Activated CD8-positive, alpha-beta T cell treated with anti-CD3 and anti-CD28 coated beads for 36 hours (primary cell): ENCODE results near the gene ITGBL1. TPM values are rescaled to one million over a fixed set of nuclear protein-coding genes. Genes with fewer than 3 reads are reported as not detected.
A peak's percentile ranks its signal among the peaks of the same experiment; 100 is the strongest.

Experiments used
- ATAC-seq: fragments of 200-7000 bp; cut with Tn5 transposase; one replicate; pipeline ENCODE4 v1.10.0; 2021; ENCODE audit warnings: mild to moderate bottlenecking, moderate library complexity
- CTCF ChIA-PET: fragments of 350-600 bp; sonication (Branson Sonifier 250); formaldehyde crosslinking; loops from one replicate; lab custom pipeline; 2021; ENCODE audit warnings: antibody characterized with exemption; lab: Charles Lee
- POLR2A ChIA-PET: fragments of 350-600 bp; sonication (Branson Sonifier 250); formaldehyde crosslinking; loops from one replicate; lab custom pipeline; 2021; ENCODE audit warnings: antibody characterized with exemption; lab: Charles Lee
- DNase-seq: peaks from one replicate; pipeline ENCODE4 v3.0.0-alpha.2; 2020
- H3K27ac Mint-ChIP-seq: one replicate; pipeline ENCODE4 v1.8.0; 2021; ENCODE audit warnings: mild to moderate bottlenecking, mixed read lengths
- H3K27me3 Mint-ChIP-seq: one replicate; pipeline ENCODE4 v1.8.0; 2021; ENCODE audit warnings: mixed read lengths
- H3K36me3 Mint-ChIP-seq: one replicate; pipeline ENCODE4 v1.8.0; 2021; ENCODE audit warnings: low read depth, mixed read lengths
- H3K4me1 Mint-ChIP-seq: one replicate; pipeline ENCODE4 v1.8.0; 2021; ENCODE audit warnings: low read depth, mixed read lengths
- H3K4me3 Mint-ChIP-seq: one replicate; pipeline ENCODE4 v1.8.0; 2021; ENCODE audit warnings: mild to moderate bottlenecking, moderate library complexity, mixed read lengths
- H3K9me3 Mint-ChIP-seq: one replicate; pipeline ENCODE4 v1.8.0; 2021; ENCODE audit warnings: mixed read lengths
- CTCF ChIP-seq: fragments of 200-600 bp; IDR thresholded peaks from one replicate; pipeline ENCODE4 v1.8.0; 2022; ENCODE audit warnings: antibody characterized with exemption, mild to moderate bottlenecking
- intact Hi-C: fragments of 100-400 bp; cut with micrococcal nuclease; formaldehyde crosslinking; loops from one replicate; pipeline ENCODE4 v1.10.0; 2022
- total RNA-seq, 2 experiments: library from RNA; stranded (reverse); gene quantifications; one replicate each; pipeline ENCODE4 v1.2.3, GENCODE V29; 2021

ITGBL1 gene
- total RNA-seq, 2 experiments from 2014 or later, result not detected

DNA sequence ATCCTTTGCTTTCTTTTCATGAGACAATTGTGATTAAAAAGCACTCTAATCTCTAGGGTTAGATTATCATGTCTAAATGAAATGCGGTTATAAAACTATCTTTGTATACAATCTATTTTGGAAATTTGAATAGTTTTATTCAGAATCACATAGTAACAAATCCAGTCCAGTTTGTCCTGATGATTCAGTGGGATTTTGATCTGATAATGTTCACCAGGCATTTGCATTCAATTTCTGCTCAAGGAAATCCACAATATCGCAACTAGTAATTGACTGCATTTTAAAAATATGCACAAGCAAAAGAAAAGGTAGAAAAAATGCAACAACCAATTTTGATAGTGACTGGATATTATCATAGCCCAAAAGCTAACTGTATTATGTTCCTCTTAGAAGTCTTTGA is 63.8 kb downstream of the ITGBL1 start:
- POLR2A ChIA-PET, result no interaction called here
- Mint-ChIP-seq H3K4me3 (no peak overlapping the region), H3K27ac (no peak overlapping the region), H3K9me3 (no peaks in the 10 kb centered on the region), H3K36me3 (no peaks in the 10 kb centered on the region), H3K27me3 (peaks cover 2% of the 10 kb centered on the region), H3K4me1 (peaks cover 18% of the 10 kb centered on the region)
- no peak for TF ChIP-seq CTCF
- CTCF ChIA-PET, result interaction anchor here (1.4 to 3.7 kb wide), 2 partner anchors 241 to 371 kb away, joined by 5 to 22 read pairs; no protein-coding TSS in a partner anchor
- DNase-seq (no peak), ATAC-seq (no peak)
- intact Hi-C loops, result no loop called here

- ATAC-seq (peak; percentile 96), DNase-seq (peak; percentile 43)
- no peaks in the 10 kb centered on the region for H3K36me3 Mint-ChIP-seq
- CTCF ChIA-PET, result no interaction called here
- no peak for TF ChIP-seq CTCF
- intact Hi-C loops, result loop anchor here (5.0 kb wide), 1 partner anchor 107 kb away; no protein-coding TSS in a partner anchor
- H3K27ac Mint-ChIP-seq, result no peak overlapping the region
- POLR2A ChIA-PET, result no interaction called here
- H3K27me3 Mint-ChIP-seq, result no peaks in the 10 kb centered on the region
- no peak overlapping the region for H3K4me3 Mint-ChIP-seq
- H3K9me3 Mint-ChIP-seq, result no peaks in the 10 kb centered on the region
- H3K4me1 Mint-ChIP-seq, result peaks cover 20% of the 10 kb centered on the region
Measured at GRCh38 chr13:101520672-101521071, 68.2 kb downstream of the ITGBL1 start.

GRCh38 chr13:101521371-101521770 is 68.9 kb downstream of the ITGBL1 start:
- peaks cover 18% of the 10 kb centered on the region for H3K4me1 Mint-ChIP-seq
- no peak overlapping the region for H3K27ac Mint-ChIP-seq
- H3K4me3 Mint-ChIP-seq, result no peak overlapping the region
- TF ChIP-seq CTCF, result no peak
- H3K27me3 Mint-ChIP-seq, result peaks cover 2% of the 10 kb centered on the region
- CTCF ChIA-PET, result no interaction called here
- no peaks in the 10 kb centered on the region for H3K9me3 Mint-ChIP-seq
- ATAC-seq (no peak), DNase-seq (no peak)
- POLR2A ChIA-PET, result no interaction called here
- intact Hi-C loops, result loop anchor here (5.0 kb wide), 1 partner anchor 106 kb away; no protein-coding TSS in a partner anchor
- no peaks in the 10 kb centered on the region for H3K36me3 Mint-ChIP-seq

- Mint-ChIP-seq H3K27ac (no peak overlapping the region), H3K4me3 (no peak overlapping the region), H3K27me3 (peaks cover 2% of the 10 kb centered on the region), H3K36me3 (no peaks in the 10 kb centered on the region), H3K9me3 (no peaks in the 10 kb centered on the region), H3K4me1 (peaks cover 18% of the 10 kb centered on the region)
- CTCF ChIA-PET, result no interaction called here
- intact Hi-C loops, result loop anchor here (5.0 kb wide), 1 partner anchor 105 kb away; no protein-coding TSS in a partner anchor
- ATAC-seq (no peak), DNase-seq (no peak)
- no peak for TF ChIP-seq CTCF
- POLR2A ChIA-PET, result no interaction called here
Measured at GRCh38 chr13:101522607-101523006, 70.1 kb downstream of the ITGBL1 start.

- intact Hi-C loops, result loop anchor here (5.0 kb wide), 1 partner anchor 104 kb away; no protein-coding TSS in a partner anchor
- Mint-ChIP-seq H3K27me3 (peaks cover 2% of the 10 kb centered on the region), H3K9me3 (no peaks in the 10 kb centered on the region), H3K4me3 (no peak overlapping the region), H3K4me1 (peaks cover 18% of the 10 kb centered on the region), H3K36me3 (no peaks in the 10 kb centered on the region), H3K27ac (no peak overlapping the region)
- DNase-seq, result no peak
- ChIA-PET CTCF (interaction anchor here (1.2 kb wide), 1 partner anchor 9 kb away, joined by 3 read pairs; no protein-coding TSS in a partner anchor), POLR2A (no interaction called here)
- TF ChIP-seq CTCF, result no peak
- ATAC-seq, result no peak
Measured at GRCh38 chr13:101523154-101524131, 71.0 kb downstream of the ITGBL1 start.
